Activated CD4-positive, alpha-beta T cell treated with anti-CD3 and anti-CD28 coated beads, Interleukin-2, amount 50 U/mL, for 4 hours (primary cell): Measurements from ENCODE around the gene CDH7.

Source experiments
- DNase-seq, 2 experiments: peaks; one replicate each; pipeline ENCODE4 v3.0.0-alpha.2; 2020

CDH7 gene

DNA sequence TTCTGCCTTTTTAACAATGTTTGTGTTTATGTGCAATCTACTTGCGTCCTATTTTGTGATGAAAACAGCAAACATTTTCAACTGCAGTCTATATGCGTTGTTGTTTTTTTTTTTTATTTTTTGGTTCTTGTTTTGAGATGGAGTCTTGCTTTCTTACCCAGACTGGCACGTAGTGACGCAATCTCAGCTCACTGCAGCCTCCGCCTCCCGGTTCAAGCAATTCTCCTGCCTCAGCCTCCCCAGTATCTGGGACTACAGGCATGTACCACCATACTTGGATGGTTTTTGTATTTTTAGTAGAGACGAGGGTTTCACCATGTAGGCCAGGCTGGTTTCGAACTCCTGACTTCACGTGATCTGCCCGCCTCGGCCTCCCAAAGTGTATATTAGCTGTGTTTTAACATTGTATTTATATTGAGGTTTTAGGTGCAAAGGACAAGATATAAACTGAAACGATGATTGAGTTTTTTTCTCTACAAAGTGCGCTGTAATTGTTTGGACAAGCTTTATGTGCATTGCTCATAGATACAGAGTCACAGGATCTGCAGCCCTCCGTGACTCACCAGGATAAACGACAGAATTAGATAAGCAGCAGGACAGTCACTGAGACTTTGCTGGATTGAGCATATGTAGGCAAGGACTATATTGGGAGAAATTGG lies 17.4 kb downstream of the CDH7 start:
- no peak for DNase-seq

DNA sequence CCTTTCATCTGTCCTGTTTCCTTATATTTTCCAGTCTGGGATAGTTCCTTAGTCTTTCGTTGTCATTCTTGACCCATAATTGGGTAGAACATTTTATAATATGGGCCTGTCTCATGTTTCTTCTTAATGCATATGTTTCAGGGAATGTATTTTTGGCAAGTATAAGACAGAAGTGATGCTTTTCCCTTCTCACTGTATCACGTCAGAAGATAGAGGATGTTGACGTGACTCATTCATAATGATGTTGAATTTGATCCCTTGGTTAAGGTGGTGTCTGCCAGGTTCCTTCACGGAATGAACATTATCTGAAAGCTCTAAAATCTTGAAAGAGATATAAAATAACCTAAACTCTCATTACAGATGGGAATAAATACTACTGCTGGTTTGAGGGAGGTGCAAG lies 18.8 kb downstream of the CDH7 start:
- DNase-seq = no peak

DNA sequence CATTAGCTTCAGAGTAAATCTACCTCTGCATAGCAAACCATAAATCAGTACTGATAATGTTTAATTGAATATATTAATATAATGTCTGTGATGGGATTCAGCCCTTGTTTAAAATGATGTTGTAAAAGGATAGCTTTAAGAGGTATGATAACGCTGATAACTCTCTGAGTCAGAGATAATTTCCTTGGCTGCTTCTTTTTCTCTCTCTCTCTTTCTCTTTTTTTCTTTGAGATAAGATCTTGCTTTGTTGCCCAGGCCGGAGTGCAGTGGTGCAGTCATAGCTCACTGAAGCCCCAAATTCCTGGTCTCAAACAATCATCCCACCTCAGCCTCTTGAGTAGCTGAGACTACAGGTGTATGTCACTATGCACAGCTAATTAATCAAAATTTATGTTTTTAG lies 35.7 kb downstream of the CDH7 start:
- no peak for DNase-seq

DNA sequence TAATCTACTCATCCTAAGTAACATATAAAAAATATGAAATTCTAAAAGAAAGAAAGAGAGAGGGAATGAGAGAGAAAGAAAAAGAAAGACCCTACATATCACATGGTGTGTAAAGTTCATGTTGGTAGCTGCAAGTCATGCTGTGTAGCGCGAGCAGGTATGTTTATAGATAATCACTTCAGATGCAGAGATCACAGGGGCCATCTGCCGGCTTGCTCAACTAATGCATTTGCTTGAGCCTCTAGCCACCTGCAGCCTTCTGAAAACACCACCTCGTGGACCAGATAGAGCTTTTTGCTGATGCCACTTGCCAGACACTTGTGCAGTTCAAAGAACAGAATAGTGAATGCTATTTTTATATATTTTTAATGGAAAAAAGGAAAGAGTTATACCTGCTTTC lies 37.6 kb downstream of the CDH7 start:
- DNase-seq = no peak

- DNase-seq = no peak
Observed at GRCh38 chr18:65790604-65791003, 39.8 kb downstream of the CDH7 start.

DNA sequence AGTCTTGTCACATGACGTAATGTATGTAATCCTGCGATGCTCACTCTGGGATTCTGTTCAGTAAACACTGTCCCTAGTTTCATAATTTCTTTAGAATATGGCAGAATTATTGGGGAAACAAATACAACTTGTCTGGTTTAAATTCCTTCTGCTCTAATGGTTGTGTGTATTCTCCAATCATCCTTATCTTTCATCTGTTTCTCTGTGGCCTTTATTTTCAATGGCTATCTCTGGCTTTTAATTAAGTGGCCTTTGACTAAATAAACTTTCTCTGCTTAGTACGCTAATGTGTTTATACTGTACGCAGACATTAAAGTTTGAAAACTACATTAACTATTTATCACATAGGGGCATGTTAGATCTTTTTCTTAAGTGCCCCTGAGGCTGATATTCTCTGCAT lies 40.9 kb downstream of the CDH7 start:
- DNase-seq = no peak

- no peak for DNase-seq
Observed at GRCh38 chr18:65792456-65793074, 41.8 kb downstream of the CDH7 start.

DNA sequence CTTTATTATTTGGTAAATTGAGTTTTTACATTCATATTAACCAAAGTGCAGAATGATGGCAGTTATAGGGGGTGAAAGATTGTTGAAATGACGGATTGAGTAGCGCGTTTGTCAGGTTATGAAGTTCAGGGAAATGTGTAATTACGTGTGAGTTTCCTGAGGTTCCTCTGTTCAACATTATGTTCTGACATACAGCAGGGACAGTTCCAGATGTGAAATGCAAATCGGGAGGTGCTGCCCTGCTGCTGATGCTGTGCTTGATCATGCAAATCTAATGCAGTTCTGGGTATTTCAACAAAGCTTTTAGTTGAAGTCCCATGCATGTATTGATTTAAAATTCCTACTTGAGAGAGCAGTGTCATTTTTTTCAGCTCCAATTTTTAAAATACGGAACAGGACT lies 57.9 kb downstream of the CDH7 start:
- no peak for DNase-seq

- no peak for DNase-seq
Observed at GRCh38 chr18:65811307-65811706, 60.5 kb downstream of the CDH7 start.

DNA sequence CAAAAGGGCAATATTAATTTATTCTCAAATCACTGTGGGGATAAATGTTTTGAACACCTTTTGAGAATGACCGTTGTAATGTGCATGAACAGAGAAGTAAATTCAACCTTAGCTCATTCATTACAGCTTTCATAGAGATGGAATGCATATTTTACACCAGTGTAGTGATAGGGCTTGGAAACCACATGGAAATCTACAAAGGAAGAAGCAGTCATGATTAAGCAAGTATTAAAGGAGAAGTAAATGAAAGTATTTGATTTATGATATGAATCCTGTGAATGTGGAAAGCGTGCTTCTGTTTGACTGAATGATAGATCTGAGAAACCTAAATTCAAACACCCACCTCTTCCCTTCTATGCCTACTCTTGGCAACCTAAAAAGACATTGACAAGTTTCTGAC lies 64.7 kb downstream of the CDH7 start:
- DNase-seq = no peak

DNA sequence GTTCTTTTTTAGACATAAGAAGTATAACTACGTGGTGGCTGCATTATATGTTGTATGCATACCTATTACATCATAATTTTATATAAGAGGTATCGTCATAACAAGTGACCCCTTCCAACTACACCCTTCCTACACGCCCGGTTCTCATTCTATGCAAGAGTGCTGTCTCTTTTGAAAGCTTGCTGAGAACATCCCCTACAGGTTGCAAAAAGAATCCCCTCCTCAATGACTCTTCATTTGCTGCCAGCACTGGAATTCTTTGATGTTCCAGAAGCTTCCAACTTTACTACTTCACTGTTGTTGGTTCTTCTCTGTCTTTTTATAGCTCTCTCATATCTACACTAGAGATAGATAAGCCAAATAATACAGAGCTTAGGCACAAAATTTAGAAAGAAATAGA lies 66.4 kb downstream of the CDH7 start:
- DNase-seq = no peak

GRCh38 chr18:65821911-65822310 lies 71.1 kb downstream of the CDH7 start:
- no peak for DNase-seq

DNA sequence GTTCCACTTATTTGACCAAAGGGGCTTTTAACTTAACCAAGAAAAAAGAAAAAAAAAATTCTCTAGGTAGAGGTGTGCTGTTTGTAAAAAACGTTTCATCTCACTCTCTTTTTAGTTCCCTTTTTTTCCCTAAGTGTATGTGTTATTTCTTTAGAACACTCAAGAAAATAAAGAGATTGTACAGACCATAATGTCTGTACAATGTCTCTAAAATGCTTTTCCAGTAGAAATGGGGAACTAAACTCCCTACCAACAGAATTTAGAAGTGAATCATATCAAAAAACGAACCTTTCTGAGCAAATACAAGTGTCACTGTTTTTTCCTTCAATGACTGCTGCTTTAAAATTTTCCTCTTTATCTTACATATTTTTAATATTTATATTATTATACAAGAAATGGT lies 72.0 kb downstream of the CDH7 start:
- no peak for DNase-seq

GRCh38 chr18:65827444-65827843 lies 76.6 kb downstream of the CDH7 start:
- no peak for DNase-seq

DNA sequence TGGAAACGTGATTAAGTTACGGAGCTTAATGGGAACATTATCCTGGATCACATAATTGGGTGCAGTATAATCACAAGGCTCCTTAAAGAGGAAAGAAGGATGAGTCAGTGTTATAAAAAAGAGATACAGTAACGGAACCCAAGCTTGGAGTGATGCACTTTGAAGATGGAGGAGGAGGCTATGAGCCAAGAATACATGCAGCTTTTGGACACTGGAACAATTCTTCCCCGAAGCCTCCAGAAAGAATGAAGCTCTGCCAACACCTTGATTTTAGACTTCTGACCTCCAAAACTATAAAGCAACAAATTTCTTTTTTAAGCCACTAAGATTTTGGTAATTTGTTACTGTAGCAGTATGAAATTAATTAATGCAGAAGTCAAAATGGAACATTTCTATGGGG lies 85.1 kb downstream of the CDH7 start:
- no peak for DNase-seq

DNA sequence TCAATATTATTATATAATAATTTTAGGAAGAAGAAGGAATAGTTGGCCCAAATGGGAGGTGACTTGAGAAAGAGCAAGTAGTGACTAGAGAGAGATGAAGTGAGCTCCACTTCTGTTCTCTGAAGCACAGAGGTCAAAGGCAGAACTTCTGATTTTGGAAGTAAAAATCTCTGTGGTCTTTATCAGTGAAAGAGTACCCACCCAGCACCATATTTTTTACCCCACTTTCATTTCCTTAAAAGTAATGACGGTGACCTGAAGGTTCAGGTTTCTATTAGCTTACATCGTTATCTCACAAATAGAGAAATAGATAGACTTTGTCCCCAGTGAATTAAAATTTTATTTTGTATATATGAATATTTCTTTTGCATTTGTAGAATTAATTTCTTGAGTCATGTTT lies 95.3 kb downstream of the CDH7 start:
- no peak for DNase-seq

DNA sequence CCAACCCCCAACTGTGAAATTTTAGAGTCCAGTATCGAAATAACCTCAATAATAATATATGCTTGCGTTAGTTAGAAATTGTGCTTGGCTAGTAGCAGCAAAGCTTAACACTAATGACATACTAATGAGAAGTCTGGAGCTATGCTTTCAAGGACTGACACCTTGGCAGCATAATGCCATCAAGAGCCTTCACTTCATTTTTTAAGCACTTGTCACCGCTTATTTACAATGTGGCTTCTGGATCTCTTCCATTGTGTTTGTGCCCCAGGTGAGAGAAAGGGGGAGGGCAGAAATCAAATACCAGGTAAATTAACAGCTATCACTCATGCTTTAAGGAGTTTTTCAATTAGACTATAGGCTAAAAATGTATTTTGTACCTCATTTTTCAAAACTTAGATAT lies 101.5 kb downstream of the CDH7 start:
- no peak for DNase-seq

DNA sequence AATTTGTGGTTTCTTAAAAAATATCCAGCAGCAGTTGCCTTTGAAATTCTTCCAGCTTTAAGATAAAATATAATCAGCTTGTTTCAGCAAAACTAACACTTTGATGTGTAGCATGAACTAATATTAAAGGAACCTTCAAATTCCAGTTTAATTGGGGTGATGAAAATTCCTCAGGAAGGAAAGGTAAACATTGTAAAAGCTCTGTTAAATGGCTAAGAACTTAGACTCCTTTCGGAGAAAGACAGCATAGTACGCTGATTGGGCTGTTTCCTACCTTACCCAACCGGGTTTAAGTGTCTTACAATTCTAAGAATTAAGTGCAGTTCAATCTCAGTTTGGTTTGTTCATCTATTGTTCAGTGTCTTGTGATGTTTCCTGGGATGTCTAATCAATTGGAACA lies 108.3 kb downstream of the CDH7 start:
- no peak for DNase-seq

DNA sequence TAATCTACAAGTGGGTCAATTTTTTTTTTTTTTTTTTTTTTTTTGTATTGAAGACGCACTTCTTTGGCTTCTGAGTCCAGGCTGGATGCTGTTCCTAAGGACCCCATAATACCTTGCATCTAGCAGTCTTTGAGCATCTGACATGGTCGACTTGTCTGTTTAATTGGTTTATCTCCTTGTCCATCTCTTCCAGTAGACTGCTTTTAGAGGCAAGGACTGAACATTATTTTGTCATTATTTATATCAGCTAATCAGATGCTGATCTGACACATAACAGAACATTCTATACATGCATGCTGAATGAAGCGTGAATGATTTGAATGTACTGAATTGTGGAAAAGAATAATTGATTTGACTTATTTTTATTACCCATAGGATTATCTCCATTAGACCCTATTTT lies 118.7 kb downstream of the CDH7 start:
- DNase-seq = no peak

- no peak for DNase-seq
Observed at GRCh38 chr18:65876310-65876709, 125.5 kb downstream of the CDH7 start.

GRCh38 chr18:65897292-65897691 lies 146.5 kb downstream of the CDH7 start:
- DNase-seq = no peak

GRCh38 chr18:65901522-65901921 lies 150.7 kb downstream of the CDH7 start:
- DNase-seq = no peak

GRCh38 chr18:65906621-65907034 lies 155.8 kb downstream of the CDH7 start:
- no peak for DNase-seq

- no peak for DNase-seq
Observed at GRCh38 chr18:65907281-65907680, 156.5 kb downstream of the CDH7 start.

GRCh38 chr18:65919018-65919417 lies 168.2 kb downstream of the CDH7 start:
- no peak for DNase-seq
